ENCODE data around the gene C2CD5.
A peak's percentile ranks its signal among the peaks of the same experiment; 100 is the strongest.

The C2CD5 gene

GRCh38 chr12:22535038-22535437, 9.3 kb downstream of the C2CD5 start:
- no peak overlapping the region for H3K27ac ChIP-seq
- no peak for TF ChIP-seq CTCF (conservative IDR thresholded peaks at IDR 0.05)

GRCh38 chr12:22533155-22533554, 11.2 kb downstream of the C2CD5 start:
- no peak overlapping the region for H3K27ac ChIP-seq
- TF ChIP-seq CTCF (conservative IDR thresholded peaks at IDR 0.05), result no peak

- no peak for TF ChIP-seq CTCF (conservative IDR thresholded peaks at IDR 0.05)
- no peak overlapping the region for H3K27ac ChIP-seq
These were observed 12.0 kb downstream of the C2CD5 start for GRCh38 chr12:22532317-22532716.

GRCh38 chr12:22531205-22531604, 13.1 kb downstream of the C2CD5 start:
- TF ChIP-seq CTCF (conservative IDR thresholded peaks at IDR 0.05), result no peak
- no peak overlapping the region for H3K27ac ChIP-seq

GRCh38 chr12:22529281-22530060, 14.9 kb downstream of the C2CD5 start:
- peak; percentile 73 for TF ChIP-seq CTCF (conservative IDR thresholded peaks at IDR 0.05)
- no peak overlapping the region for H3K27ac ChIP-seq

- TF ChIP-seq CTCF (conservative IDR thresholded peaks at IDR 0.05), result no peak
- no peak overlapping the region for H3K27ac ChIP-seq
These were observed 16.3 kb downstream of the C2CD5 start for GRCh38 chr12:22527999-22528398.

- no peak overlapping the region for H3K27ac ChIP-seq
- TF ChIP-seq CTCF (conservative IDR thresholded peaks at IDR 0.05), result no peak
These were observed 17.5 kb downstream of the C2CD5 start for GRCh38 chr12:22526836-22527235.
